HEK293T (cell line): ENCODE measurements around the gene ARHGEF38.

ENCODE experiments used
- FOXA1 ChIP-seq: fragments of 450-650 bp; IDR thresholded peaks from 2 replicates; pipeline ENCODE4 v1.6.1; 2016; ENCODE audit warnings: mild to moderate bottlenecking
- FOXK2 ChIP-seq: fragments of 450-650 bp; IDR thresholded peaks from 2 replicates; pipeline ENCODE4 v1.6.1; 2016; ENCODE audit warnings: mild to moderate bottlenecking
- FOXM1 ChIP-seq: fragments of 450-650 bp; IDR thresholded peaks from 2 replicates; pipeline ENCODE4 v1.6.1; 2017; ENCODE audit warnings: mild to moderate bottlenecking, borderline replicate concordance
- HDGF ChIP-seq: fragments of 450-650 bp; IDR thresholded peaks from 2 replicates; pipeline ENCODE4 v1.6.1; 2017; ENCODE audit warnings: antibody characterized with exemption, borderline replicate concordance
- L3MBTL2 ChIP-seq: fragments of 450-650 bp; conservative IDR thresholded peaks from 2 replicates; pipeline ENCODE4 v1.6.1; 2016; ENCODE audit warnings: mild to moderate bottlenecking
- LEF1 ChIP-seq: fragments of 450-650 bp; IDR thresholded peaks from 2 replicates; pipeline ENCODE4 v1.6.1; 2017; ENCODE audit warnings: mild to moderate bottlenecking, borderline replicate concordance
- NFRKB ChIP-seq: fragments of 450-650 bp; IDR thresholded peaks from 2 replicates; pipeline ENCODE4 v1.6.1; 2016; ENCODE audit warnings: mild to moderate bottlenecking, moderate library complexity
- SUZ12 ChIP-seq: fragments of 450-650 bp; IDR thresholded peaks from 2 replicates; pipeline ENCODE4 v1.6.1; 2016; ENCODE audit warnings: mild to moderate bottlenecking
- ZNF384 ChIP-seq: fragments of 450-650 bp; IDR thresholded peaks from 2 replicates; pipeline ENCODE4 v1.6.1; 2016

- TF ChIP-seq ZNF384 (no peak), NFRKB (no peak), SUZ12 (no peak), FOXM1 (no peak), LEF1 (no peak), FOXK2 (no peak), FOXA1 (no peak), L3MBTL2 (no peak), HDGF (no peak)
Observed at GRCh38 chr4:105560421-105560848, 8.0 kb downstream of the ARHGEF38 start.
